GM12865 (cell line): ENCODE results near the gene BCL3.

ENCODE experiments used
- DNase-seq: peaks from one replicate; pipeline ENCODE4 v3.0.0; 2010; ENCODE audit warnings: low read depth
- H3K4me3 ChIP-seq: 2 replicates; pipeline ENCODE4 v1.5.1; 2011; ENCODE audit warnings: mild to moderate bottlenecking, low read depth, low read length, control low read depth
- CTCF ChIP-seq: IDR thresholded peaks from 2 replicates; pipeline ENCODE4 v1.5.1; 2011; ENCODE audit warnings: low read length, control low read depth, low read depth, inconsistent platforms; ENCODE audit not compliant: insufficient read depth; ENCODE audit errors: missing control alignments

BCL3 gene

GRCh38 chr19:44728178-44728577 is 20.3 kb upstream of the BCL3 start:
- no peak overlapping the region for H3K4me3 ChIP-seq
- DNase-seq, result no peak
- TF ChIP-seq CTCF, result no peak

GRCh38 chr19:44729516-44730033 is 18.9 kb upstream of the BCL3 start:
- no peak for TF ChIP-seq CTCF
- H3K4me3 ChIP-seq, result no peak overlapping the region
- DNase-seq, result no peak

GRCh38 chr19:44731081-44731480 is 17.4 kb upstream of the BCL3 start:
- no peak for DNase-seq
- no peak overlapping the region for H3K4me3 ChIP-seq
- no peak for TF ChIP-seq CTCF

- no peak for DNase-seq
- H3K4me3 ChIP-seq, result no peak overlapping the region
- no peak for TF ChIP-seq CTCF
Measured at GRCh38 chr19:44731622-44732021, 16.9 kb upstream of the BCL3 start.

GRCh38 chr19:44732235-44733014 is 16.1 kb upstream of the BCL3 start:
- no peak overlapping the region for H3K4me3 ChIP-seq

GRCh38 chr19:44734357-44734756 is 14.2 kb upstream of the BCL3 start:
- no peak for DNase-seq
- TF ChIP-seq CTCF, result no peak
- H3K4me3 ChIP-seq, result no peak overlapping the region

More at GRCh38 chr19:44732235-44733014, 16.1 kb upstream of the BCL3 start:
- no peak for DNase-seq
- no peak for TF ChIP-seq CTCF

GRCh38 chr19:44735011-44735410 is 13.5 kb upstream of the BCL3 start:
- DNase-seq, result no peak
- no peak for TF ChIP-seq CTCF
- H3K4me3 ChIP-seq, result no peak overlapping the region
